Activated T-cell treated with anti-CD3 and anti-CD28 coated beads, Interleukin-2, amount 50 U/mL, for 1 hour (primary cell): ENCODE measurements around the gene ARL13A.
"Not testable (repeated sequence)": the region's sequence is repeated elsewhere in the genome, so short reads cannot be mapped to it uniquely, and the experiment has no call there.

Experiments used
- DNase-seq: peaks from one replicate; pipeline ENCODE4 v3.0.0-alpha.2; 2020

ARL13A gene

DNA sequence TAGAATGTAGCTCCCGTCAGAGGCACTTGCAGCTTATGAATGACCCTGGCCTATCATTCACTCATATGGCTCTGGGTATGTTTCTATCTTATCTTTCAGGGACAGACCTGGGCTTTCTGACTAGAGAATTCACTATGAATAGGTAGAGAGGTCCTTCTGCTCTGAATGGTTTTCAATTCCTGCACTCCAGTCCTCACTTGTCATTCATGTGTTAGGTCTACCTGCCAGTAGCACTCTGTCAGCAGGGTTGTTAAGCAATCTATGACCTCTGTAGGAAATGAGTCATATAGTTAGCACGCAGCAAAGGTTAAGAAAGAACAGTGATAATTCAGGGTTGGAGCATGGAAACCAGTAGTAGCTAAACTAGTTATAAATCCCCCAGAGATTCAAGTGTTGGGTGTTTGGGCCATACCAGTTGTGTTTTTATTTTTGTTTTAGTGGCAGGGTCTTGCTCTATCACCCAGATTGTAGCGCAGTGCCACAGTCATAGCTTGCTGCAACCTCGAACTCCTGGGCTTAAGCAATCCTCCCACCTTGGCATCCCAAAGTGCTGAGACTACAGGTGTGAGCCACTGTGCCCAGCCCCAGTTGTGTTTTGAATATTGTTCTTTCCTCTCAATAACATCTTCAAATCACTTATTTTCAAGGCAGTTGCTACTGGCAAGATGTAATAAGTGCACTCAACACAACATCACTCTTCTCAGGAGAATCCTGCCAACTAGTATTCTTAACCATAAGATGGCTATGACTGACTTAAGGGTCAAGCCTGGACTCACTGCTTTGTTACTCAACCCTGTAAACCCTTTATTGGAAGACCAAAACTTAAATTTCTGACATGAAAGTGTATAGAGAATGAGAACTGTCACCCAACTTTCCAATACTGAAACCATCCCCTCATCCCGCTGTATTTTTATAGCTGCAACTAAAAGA is 25.1 kb downstream of the ARL13A start:
- DNase-seq, result no peak

- DNase-seq, result no peak
Observed at GRCh38 chrX:100995469-100995868, 26.0 kb downstream of the ARL13A start.

DNA sequence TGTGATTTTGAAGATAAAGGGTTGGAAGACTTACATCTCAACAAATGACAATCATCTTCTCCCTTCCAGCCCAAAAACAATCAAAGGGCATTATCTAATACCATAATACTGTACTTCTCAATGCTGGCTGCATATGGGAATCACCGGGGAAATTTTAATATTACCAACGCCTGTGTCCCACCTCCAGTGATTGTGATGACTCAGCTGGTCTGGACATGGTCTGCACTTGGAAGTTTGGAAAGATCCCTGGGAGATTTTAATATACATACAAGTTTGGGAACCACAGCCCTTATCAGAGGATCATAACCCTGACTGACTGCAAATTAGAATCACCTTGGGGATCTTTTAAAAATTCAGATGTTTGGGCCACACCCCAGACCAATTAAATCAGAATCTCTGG is 29.9 kb downstream of the ARL13A start:
- DNase-seq, result no peak

GRCh38 chrX:101009090-101009489 is 39.6 kb downstream of the ARL13A start:
- DNase-seq, result no peak

- not testable (repeated sequence) for DNase-seq
Observed at GRCh38 chrX:101012031-101012430, 42.5 kb downstream of the ARL13A start.

- no peak for DNase-seq
Observed at GRCh38 chrX:101022020-101022419, 52.5 kb downstream of the ARL13A start.

- no peak for DNase-seq
Observed at GRCh38 chrX:101025126-101025525, 55.6 kb downstream of the ARL13A start.

DNA sequence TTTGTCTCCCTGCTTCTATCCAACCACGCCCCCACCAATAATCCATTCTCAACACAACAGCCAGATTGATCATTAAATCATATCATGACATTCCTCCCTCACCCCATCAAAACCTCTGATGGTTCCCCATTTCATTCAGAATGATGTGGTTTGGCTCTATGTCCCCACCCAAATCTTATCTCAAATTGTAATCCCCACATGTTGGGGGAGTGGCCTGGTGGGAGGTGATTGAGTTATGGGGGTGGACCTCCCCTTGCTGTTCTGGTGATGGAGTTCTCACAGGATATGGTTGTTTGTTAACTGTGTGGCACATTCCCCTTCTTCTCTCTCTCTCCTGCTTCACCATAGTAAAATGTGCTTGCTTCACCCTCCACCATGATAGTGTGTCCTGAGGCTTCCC is 59.1 kb downstream of the ARL13A start:
- DNase-seq, result no peak

DNA sequence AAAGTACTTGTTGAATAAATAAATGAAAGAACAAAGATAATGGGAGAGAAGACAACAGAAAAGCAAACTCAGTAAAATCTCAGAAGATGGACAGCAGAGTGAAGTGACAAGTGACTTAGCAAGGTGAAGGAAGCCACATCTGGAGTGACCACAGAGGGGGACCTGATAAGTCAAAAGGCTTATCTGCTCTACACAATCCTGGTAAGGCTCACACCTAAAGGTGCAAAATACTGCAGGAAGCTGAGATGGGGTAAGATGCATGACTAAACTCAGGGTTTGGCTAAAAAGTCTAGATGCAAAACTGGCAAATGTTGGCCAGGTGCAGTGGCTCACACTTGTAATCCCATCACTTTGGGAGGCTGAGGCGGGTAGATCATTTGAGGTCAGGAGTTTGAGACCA is 60.2 kb downstream of the ARL13A start:
- DNase-seq, result no peak

DNA sequence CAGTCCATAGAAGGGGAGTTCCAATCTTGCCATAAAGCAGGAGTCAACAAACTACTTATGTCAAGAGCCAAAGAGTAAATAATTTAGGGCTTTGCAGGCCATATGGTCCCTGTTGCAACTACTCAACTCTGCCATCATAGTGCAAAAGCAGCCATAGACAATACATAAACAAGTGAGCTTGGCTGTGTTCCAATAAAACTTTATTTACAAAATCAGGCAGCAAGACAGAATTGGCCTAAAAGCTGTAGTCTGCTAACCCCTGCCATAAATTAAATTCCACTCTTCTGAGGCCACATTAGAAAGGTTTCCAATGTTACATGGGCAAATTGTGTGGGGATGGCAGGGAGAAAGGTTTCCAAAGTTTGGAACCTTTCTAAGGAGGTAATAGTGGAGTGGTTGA is 67.7 kb downstream of the ARL13A start:
- DNase-seq, result no peak

- DNase-seq, result no peak
Observed at GRCh38 chrX:101040197-101040596, 70.7 kb downstream of the ARL13A start.
